Chondrocyte (in vitro differentiated cells): ENCODE data around the gene TSC2. TPM values are rescaled to one million over a fixed set of nuclear protein-coding genes. Genes with fewer than 3 reads are reported as not detected.
A peak's percentile ranks its signal among the peaks of the same experiment; 100 is the strongest.
"Not testable (repeated sequence)": the region's sequence is repeated elsewhere in the genome, so short reads cannot be mapped to it uniquely, and the experiment has no call there.

Experiments used
- DNase-seq: peaks from one replicate; pipeline ENCODE4 v3.0.0; 2021; ENCODE audit warnings: mixed read lengths, low spot score
- H3K27ac Mint-ChIP-seq: one replicate; pipeline ENCODE4 v1.8.0; 2021; ENCODE audit warnings: mild to moderate bottlenecking, moderate library complexity, mixed read lengths; ENCODE audit not compliant: unreplicated experiment
- H3K27me3 Mint-ChIP-seq: 2 replicates; pipeline ENCODE4 v1.8.0; 2021; ENCODE audit warnings: low read depth, mixed read lengths
- H3K36me3 Mint-ChIP-seq: 2 replicates; pipeline ENCODE4 v1.8.0; 2021; ENCODE audit warnings: low read depth, mixed read lengths
- H3K4me1 Mint-ChIP-seq: 2 replicates; pipeline ENCODE4 v1.8.0; 2021; ENCODE audit warnings: low read depth, mild to moderate bottlenecking, mixed read lengths
- H3K4me3 Mint-ChIP-seq: one replicate; pipeline ENCODE4 v1.8.0; 2021; ENCODE audit warnings: mild to moderate bottlenecking, moderate library complexity, mixed read lengths; ENCODE audit not compliant: unreplicated experiment
- H3K9me3 Mint-ChIP-seq: 2 replicates; pipeline ENCODE4 v1.8.0; 2021; ENCODE audit warnings: low read depth, mixed read lengths
- total RNA-seq: library from RNA; stranded (reverse); gene quantifications from 3 replicates; pipeline ENCODE4 v1.2.1, GENCODE V29; 2021
- TF ChIP-seq, protein P1 (sequence below): fragments of 200-600 bp; sonication (generic); IDR thresholded peaks from 2 replicates; pipeline ENCODE4 v1.5.0; 2021; ENCODE audit warnings: antibody characterized with exemption, mild to moderate bottlenecking, moderate library complexity

TSC2 gene
- total RNA-seq, 1 donor from 2014 or later: 108 TPM

DNA sequence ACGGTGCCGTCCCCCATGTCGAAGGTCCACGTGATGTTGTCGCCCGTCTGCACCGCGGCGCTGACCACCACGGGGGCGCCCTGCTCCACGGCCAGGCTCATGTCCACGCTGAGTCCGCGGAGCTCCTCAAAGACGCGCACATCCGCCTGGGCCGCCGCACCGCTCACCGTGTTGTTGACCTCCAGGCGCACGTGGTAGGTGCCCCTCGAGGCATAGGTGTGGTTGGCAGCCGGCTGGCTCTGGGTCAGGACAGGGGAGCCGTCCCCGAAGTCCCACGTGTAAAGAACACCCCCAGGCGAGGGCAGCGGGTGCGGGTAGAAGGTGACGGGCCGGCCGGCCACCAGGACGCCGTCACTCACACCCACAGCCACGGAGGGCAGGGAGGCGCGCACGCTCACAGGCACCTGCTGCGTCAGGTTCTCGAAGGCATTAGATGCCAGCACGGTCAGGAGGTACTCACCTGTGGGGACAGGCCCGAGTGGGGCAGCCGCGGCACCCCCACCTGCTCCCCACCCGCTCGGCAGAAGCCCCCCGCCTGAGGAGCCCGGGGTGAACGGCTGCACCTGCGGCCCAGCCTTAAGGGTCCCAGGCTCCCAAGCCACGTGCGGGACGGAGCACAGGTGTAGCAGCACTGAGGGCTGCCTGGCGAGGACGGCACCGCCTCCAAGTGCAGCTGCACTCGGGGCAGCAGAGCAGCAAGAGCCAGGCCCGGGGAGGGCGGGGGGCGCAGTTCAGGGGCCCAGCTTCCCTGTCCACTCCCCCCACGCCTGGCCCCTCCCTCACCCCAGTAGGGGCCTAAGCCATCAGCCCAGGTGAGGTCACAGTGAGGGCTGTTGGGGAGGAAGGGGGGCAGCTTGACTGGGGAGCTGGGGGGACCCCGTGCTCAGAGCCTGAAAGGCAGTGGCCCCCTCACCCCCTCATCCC, 63.9 kb downstream of the TSC2 start:
- H3K4me1 Mint-ChIP-seq, H3K36me3 Mint-ChIP-seq, H3K9me3 Mint-ChIP-seq, H3K27me3 Mint-ChIP-seq, H3K4me3 Mint-ChIP-seq, H3K27ac Mint-ChIP-seq, DNase-seq: not testable (repeated sequence)

DNA sequence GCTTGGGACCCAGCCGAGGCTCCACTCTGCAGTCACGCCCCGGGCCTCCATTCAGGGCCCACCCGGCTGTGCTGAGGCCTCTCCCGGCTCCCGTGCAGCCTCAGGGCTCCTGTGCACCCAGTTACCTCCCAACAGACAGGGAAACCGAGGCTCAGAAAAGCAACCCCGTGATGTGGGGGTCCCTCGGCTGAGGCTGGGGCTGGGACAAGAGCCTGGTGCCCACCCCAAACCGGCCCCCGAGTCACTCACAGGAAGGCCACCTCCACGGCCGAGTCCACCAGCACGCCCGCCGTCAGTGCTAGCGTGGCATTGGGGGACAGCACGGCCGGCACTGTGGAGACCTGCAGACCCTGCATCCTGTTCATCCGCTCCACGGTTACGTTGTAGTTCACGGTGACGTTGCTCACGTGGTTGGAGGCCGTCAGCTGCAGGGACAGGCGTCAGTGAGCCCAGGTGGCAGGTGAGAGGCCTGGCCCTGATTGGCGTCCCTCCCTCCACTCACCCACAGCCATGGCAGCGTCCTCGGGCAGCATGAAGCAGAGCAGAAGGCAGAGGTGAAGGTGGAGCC, 64.8 kb downstream of the TSC2 start:
- not testable (repeated sequence) for H3K27ac Mint-ChIP-seq, DNase-seq, H3K36me3 Mint-ChIP-seq, H3K4me3 Mint-ChIP-seq, H3K4me1 Mint-ChIP-seq, H3K27me3 Mint-ChIP-seq, H3K9me3 Mint-ChIP-seq

DNA sequence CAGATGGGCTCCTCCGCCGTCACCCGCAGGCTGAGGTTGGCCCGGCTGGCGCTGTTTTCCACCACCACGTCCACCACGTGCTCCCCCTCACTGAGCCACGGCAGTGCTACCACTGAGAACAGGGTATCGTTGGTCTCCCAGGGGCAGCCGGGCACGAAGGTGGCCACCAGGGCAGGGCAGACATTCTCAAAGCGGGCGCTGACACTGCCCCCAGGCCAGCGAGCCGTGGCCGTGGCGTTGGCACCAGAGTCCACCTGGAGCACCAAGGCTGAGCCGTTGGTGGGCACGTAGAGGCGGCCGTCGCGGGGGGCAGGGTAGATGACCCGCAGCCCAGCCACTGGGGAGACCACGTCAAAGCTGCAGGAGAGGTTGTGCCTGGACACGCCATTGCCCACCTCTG, 66.4 kb downstream of the TSC2 start:
- H3K4me3 Mint-ChIP-seq, H3K27ac Mint-ChIP-seq, H3K9me3 Mint-ChIP-seq, H3K36me3 Mint-ChIP-seq, DNase-seq, H3K27me3 Mint-ChIP-seq, H3K4me1 Mint-ChIP-seq: not testable (repeated sequence)

DNA sequence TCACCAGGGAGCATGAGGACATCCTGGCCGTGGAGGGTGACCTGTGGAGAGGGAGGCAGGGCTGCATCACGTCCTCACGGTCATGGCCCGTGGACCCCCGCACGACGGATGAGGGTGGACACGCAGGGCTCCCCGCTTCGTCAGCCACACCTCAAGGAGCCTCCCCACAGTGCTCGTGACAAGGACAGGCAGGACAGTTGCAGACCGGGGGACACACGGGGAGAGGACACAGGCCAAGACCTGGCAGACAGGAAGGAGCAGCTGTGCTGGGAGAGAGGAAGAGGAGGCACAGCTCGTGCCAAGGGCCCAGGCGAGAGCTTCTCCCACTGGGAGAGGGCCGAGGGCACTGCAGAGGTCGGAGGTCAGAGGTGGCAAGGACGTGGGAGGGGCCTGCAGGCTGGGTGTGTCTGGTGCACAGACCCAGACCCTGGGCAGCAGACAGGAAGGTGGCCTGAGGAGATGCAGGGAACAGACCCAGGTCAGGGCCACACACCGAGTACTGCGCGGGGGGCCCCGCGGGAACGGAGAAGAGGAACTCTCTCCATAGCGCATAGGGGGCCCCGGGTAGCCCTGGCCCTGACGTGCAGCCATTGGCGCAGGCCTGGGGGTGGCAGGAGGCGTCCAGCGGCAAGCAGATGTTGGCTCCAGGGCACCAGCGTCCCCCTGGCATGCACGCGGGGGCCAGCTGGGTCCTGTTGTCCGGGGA, 67.3 kb downstream of the TSC2 start:
- not testable (repeated sequence) for H3K9me3 Mint-ChIP-seq, H3K4me1 Mint-ChIP-seq, H3K36me3 Mint-ChIP-seq, H3K27me3 Mint-ChIP-seq, H3K4me3 Mint-ChIP-seq, DNase-seq
- peak overlapping the region; percentile 17 for H3K27ac Mint-ChIP-seq

DNA sequence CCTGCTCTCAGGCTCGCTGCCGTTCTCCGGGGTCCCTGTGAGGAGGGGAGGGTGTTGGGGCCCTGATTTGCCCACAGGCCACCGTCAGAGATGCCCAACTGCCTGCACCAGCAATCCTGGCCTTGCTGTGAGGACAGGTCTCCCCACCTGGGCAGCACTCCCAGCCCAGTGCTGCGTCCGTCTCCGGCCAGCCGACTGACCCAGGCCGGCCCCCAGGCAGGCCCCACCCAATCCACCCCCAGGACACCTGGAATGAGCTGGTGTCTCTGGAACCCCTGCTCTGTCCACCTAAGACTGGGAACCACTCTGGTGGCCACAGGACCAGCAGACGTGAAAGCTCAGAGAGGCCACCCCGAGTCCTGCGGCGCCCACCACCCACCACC, 67.8 kb downstream of the TSC2 start:
- peaks cover 5% of the 10 kb centered on the region for H3K36me3 Mint-ChIP-seq

DNA sequence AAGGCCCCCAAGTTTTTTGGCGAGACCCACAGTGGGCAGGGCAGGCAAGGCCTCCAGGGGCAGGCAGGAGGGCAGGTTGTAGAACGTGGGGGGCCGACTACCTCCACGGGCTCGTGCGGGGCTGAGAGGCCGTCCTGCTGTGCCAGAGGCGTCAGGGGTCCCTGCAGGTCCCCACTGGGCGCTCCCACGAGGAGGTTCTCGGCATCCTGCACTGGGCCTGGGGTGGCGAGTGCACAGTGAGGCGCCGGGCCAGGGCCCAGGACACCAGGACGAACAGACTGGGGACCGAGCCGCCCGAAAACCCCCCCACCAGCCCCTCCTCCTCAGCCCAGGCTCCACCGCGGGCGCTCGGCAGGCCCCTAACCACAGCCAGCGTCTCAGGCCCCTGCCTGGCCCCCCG, 68.6 kb downstream of the TSC2 start:
- H3K27ac Mint-ChIP-seq, H3K9me3 Mint-ChIP-seq, H3K27me3 Mint-ChIP-seq, H3K36me3 Mint-ChIP-seq, H3K4me3 Mint-ChIP-seq, DNase-seq: not testable (repeated sequence)
- H3K4me1 Mint-ChIP-seq: peaks cover 10% of the 10 kb centered on the region

More for the DNA sequence above, 67.8 kb downstream of the TSC2 start:
- TF ChIP-seq, protein P1, sequence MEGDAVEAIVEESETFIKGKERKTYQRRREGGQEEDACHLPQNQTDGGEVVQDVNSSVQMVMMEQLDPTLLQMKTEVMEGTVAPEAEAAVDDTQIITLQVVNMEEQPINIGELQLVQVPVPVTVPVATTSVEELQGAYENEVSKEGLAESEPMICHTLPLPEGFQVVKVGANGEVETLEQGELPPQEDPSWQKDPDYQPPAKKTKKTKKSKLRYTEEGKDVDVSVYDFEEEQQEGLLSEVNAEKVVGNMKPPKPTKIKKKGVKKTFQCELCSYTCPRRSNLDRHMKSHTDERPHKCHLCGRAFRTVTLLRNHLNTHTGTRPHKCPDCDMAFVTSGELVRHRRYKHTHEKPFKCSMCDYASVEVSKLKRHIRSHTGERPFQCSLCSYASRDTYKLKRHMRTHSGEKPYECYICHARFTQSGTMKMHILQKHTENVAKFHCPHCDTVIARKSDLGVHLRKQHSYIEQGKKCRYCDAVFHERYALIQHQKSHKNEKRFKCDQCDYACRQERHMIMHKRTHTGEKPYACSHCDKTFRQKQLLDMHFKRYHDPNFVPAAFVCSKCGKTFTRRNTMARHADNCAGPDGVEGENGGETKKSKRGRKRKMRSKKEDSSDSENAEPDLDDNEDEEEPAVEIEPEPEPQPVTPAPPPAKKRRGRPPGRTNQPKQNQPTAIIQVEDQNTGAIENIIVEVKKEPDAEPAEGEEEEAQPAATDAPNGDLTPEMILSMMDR: no peak
- H3K4me3 Mint-ChIP-seq: no peak overlapping the region
- H3K4me1 Mint-ChIP-seq: peaks cover 4% of the 10 kb centered on the region
- no peaks in the 10 kb centered on the region for H3K9me3 Mint-ChIP-seq
- H3K27me3 Mint-ChIP-seq: no peaks in the 10 kb centered on the region
- H3K27ac Mint-ChIP-seq: no peak overlapping the region
- no peak for DNase-seq

DNA sequence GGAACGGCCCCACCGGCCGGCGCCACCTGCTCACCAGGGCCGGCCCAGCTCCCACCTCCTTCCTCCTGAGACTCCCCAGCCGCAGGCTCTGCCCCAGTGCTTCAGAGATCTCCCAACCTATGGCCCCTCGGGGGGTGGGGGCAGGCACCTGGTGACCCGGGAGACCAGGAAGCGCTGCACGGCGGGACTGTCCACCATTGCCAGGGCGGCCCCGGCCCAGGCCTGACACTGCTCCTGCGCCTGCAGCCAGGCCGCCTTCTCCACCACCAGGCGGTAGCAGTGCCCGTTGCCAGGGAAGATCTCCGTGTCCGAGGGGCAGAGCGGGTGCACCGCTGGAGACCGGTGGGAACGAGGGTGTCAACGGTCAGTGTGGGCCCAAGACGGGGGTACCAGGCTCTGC, 69.6 kb downstream of the TSC2 start:
- H3K27ac Mint-ChIP-seq, H3K27me3 Mint-ChIP-seq, H3K36me3 Mint-ChIP-seq, H3K9me3 Mint-ChIP-seq, DNase-seq, H3K4me3 Mint-ChIP-seq: not testable (repeated sequence)
- peaks cover 14% of the 10 kb centered on the region for H3K4me1 Mint-ChIP-seq

DNA sequence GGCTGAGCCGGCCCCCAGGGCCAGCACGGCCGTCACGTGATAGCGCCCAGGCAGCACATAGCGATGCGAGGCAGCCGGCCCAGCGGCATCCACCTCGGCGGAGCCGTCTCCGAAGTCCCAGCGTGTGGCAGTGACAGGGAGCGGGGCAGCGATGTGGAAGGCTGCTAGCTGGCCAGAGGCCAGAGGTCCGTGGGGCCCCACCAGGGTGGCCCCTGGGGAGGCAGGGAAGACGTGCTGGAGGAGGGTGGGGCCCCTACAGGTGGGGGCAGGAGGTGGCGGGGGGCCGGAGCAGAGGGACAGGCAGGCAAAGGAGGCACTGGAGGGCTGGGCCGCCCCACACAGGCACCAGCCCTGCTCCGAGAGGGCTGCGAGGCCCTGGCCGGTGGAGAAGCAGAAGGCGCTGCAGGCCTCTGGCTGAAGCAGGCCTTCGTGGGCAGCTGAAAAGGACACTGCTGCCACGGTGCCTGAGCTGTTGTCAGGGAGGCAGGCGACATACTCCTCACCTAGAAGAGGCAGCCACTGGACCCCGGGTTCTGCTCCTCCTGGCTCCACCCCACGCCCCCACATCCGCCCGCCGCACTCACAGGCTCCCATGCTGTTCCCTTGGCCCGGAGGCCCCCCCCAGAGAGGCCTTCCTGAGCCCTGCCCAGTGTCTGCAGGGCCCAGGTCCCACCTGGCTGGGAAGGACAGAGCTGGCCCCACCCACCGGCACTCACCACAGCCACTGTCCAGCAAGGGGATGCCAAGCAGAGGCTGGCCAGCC, 70.4 kb downstream of the TSC2 start:
- H3K27ac Mint-ChIP-seq, H3K36me3 Mint-ChIP-seq, H3K4me3 Mint-ChIP-seq, H3K27me3 Mint-ChIP-seq, H3K9me3 Mint-ChIP-seq, DNase-seq: not testable (repeated sequence)
- peaks cover 14% of the 10 kb centered on the region for H3K4me1 Mint-ChIP-seq
